Measurements from ENCODE around the gene RFC3.
"Not testable (repeated sequence)": the region's sequence is repeated elsewhere in the genome, so short reads cannot be mapped to it uniquely, and the experiment has no call there.

GRCh38 chr13:33783212-33783611, 34.7 kb upstream of the RFC3 start:
- TF ChIP-seq CTCF (IDR thresholded peaks at IDR 0.05); POLR2AphosphoS5 (IDR thresholded peaks at IDR 0.05; ENCODE audit: low read depth, low read length): not testable (repeated sequence)

All from Panc1 (cell line).